HG03469 (cell line): Measurements from ENCODE around the gene LRRC15.

Experiments
- ATAC-seq: cut with Tn5 transposase; IDR thresholded peaks from one replicate; pipeline ENCODE4 v1.9.1; 2021; ENCODE audit warnings: mild to moderate bottlenecking, moderate library complexity, moderate number of reproducible peaks; ENCODE audit not compliant: unreplicated experiment

The LRRC15 gene

GRCh38 chr3:194386066-194386465 is 16.5 kb upstream of the LRRC15 start:
- ATAC-seq: no peak

GRCh38 chr3:194384569-194385001 is 15.0 kb upstream of the LRRC15 start:
- ATAC-seq: no peak

- ATAC-seq: no peak
These were observed 14.6 kb upstream of the LRRC15 start for GRCh38 chr3:194384156-194384555.

- no peak for ATAC-seq
These were observed 13.9 kb upstream of the LRRC15 start for GRCh38 chr3:194383276-194383940.

GRCh38 chr3:194382892-194383223 is 13.3 kb upstream of the LRRC15 start:
- ATAC-seq: no peak

- no peak for ATAC-seq
These were observed 12.8 kb upstream of the LRRC15 start for GRCh38 chr3:194382196-194382891.

GRCh38 chr3:194381460-194381875 is 11.9 kb upstream of the LRRC15 start:
- no peak for ATAC-seq

GRCh38 chr3:194380326-194380725 is 10.8 kb upstream of the LRRC15 start:
- ATAC-seq: no peak

- no peak for ATAC-seq
These were observed 10.1 kb upstream of the LRRC15 start for GRCh38 chr3:194379651-194380050.

GRCh38 chr3:194379231-194379630 is 9.7 kb upstream of the LRRC15 start:
- no peak for ATAC-seq

- no peak for ATAC-seq
These were observed 8.2 kb upstream of the LRRC15 start for GRCh38 chr3:194377708-194378107.

GRCh38 chr3:194376241-194376560 is 6.7 kb upstream of the LRRC15 start:
- no peak for ATAC-seq

- no peak for ATAC-seq
These were observed 6.1 kb upstream of the LRRC15 start for GRCh38 chr3:194375473-194376240.

- no peak for ATAC-seq
These were observed 5.4 kb upstream of the LRRC15 start for GRCh38 chr3:194374935-194375334.

GRCh38 chr3:194373899-194374298 is 4.4 kb upstream of the LRRC15 start:
- no peak for ATAC-seq

GRCh38 chr3:194373028-194373427 is 3.5 kb upstream of the LRRC15 start:
- no peak for ATAC-seq

- no peak for ATAC-seq
These were observed 1.2 kb upstream of the LRRC15 start for GRCh38 chr3:194370753-194371152.

GRCh38 chr3:194368918-194369317 is 625 bp downstream of the LRRC15 start:
- no peak for ATAC-seq

GRCh38 chr3:194367992-194368841 is 1.3 kb downstream of the LRRC15 start:
- ATAC-seq: no peak

- no peak for ATAC-seq
These were observed 3.5 kb downstream of the LRRC15 start for GRCh38 chr3:194365978-194366490.

- no peak for ATAC-seq
These were observed 4.0 kb downstream of the LRRC15 start for GRCh38 chr3:194365526-194365925.
